CD4-positive, alpha-beta T cell (primary cell): ENCODE measurements around the gene SSBP4. TPM values are rescaled to one million over a fixed set of nuclear protein-coding genes. Genes with fewer than 3 reads are reported as not detected.

Experiments used
- ATAC-seq: fragments of 200-7000 bp; cut with Tn5 transposase; one replicate; pipeline ENCODE4 v1.10.0; 2022; ENCODE audit warnings: mild to moderate bottlenecking; ENCODE audit not compliant: poor library complexity
- CTCF ChIA-PET: fragments of 350-600 bp; sonication (Branson Sonifier 250); formaldehyde crosslinking; loops from one replicate; lab custom pipeline; 2021; ENCODE audit warnings: antibody characterized with exemption, inconsistent platforms; lab: Charles Lee
- POLR2A ChIA-PET: fragments of 350-600 bp; sonication (Branson Sonifier 250); formaldehyde crosslinking; loops from one replicate; lab custom pipeline; 2021; ENCODE audit warnings: antibody characterized with exemption, inconsistent platforms; lab: Charles Lee
- DNase-seq, 14 experiments: peaks; one replicate each; pipeline ENCODE4 v3.0.0-alpha.2; 2013 to 2020; ENCODE audit warnings: mixed read lengths in 2 of 14
- H3K27ac ChIP-seq, 2 donors: one replicate each; pipeline versions ENCODE4 v1.5.1 to v1.7.0; 2013; ENCODE audit warnings: low read length in 2 of 2, low read depth in 1 of 2, mild to moderate bottlenecking in 1 of 2
- H3K27me3 ChIP-seq, 2 experiments: 1 replicate in 1 of 2; 2 replicates in 1 of 2; pipeline versions ENCODE4 v1.6.1 to v1.7.0; 2013; ENCODE audit warnings: low read length in 2 of 2, control low read depth in 1 of 2, mild to moderate bottlenecking in 1 of 2, moderate library complexity in 1 of 2; ENCODE audit not compliant: insufficient read depth in 2 of 2, control insufficient read depth in 1 of 2
- H3K36me3 ChIP-seq: one replicate; pipeline ENCODE4 v1.6.1; 2013; ENCODE audit warnings: low read length, control low read depth; ENCODE audit not compliant: insufficient read depth
- H3K4me1 ChIP-seq: one replicate; pipeline ENCODE4 v1.6.1; 2013; ENCODE audit warnings: low read length, control low read depth; ENCODE audit not compliant: insufficient read depth
- H3K4me3 ChIP-seq: one replicate; pipeline ENCODE4 v1.5.1; 2013; ENCODE audit warnings: mild to moderate bottlenecking, low read length, moderate library complexity
- H3K9me3 ChIP-seq, 2 experiments: 1 replicate in 1 of 2; 2 replicates in 1 of 2; pipeline versions ENCODE4 v1.6.1 to v1.7.0; 2013; ENCODE audit warnings: low read length in 2 of 2, mild to moderate bottlenecking in 2 of 2, control low read depth in 1 of 2, moderate library complexity in 1 of 2; ENCODE audit not compliant: control insufficient read depth in 1 of 2, insufficient read depth in 1 of 2
- H3K27ac Mint-ChIP-seq: one replicate; pipeline ENCODE4 v1.8.0; 2020; ENCODE audit warnings: mixed read lengths
- H3K27me3 Mint-ChIP-seq: one replicate; pipeline ENCODE4 v1.8.0; 2021; ENCODE audit warnings: mixed read lengths
- H3K36me3 Mint-ChIP-seq: one replicate; pipeline ENCODE4 v1.8.0; 2021; ENCODE audit warnings: low read depth, mixed read lengths
- H3K4me1 Mint-ChIP-seq: one replicate; pipeline ENCODE4 v1.8.0; 2021; ENCODE audit warnings: low read depth, mixed read lengths
- H3K4me3 Mint-ChIP-seq: one replicate; pipeline ENCODE4 v1.8.0; 2020; ENCODE audit warnings: mild to moderate bottlenecking, mixed read lengths
- H3K9me3 Mint-ChIP-seq: one replicate; pipeline ENCODE4 v1.8.0; 2020; ENCODE audit warnings: mixed read lengths
- intact Hi-C, 2 experiments: fragments of 100-400 bp; cut with DNase I in 1 of 2; cut with micrococcal nuclease in 1 of 2; formaldehyde crosslinking; loops; one replicate each; pipeline versions ENCODE4 v1.15.1 to v1.9.0; 2023 to 2025; cut with DNase I, micrococcal nuclease
- total RNA-seq, 174 experiments: library from RNA in 2 of 174; stranded (reverse) in 2 of 174; gene quantifications; one replicate each; pipeline ENCODE4 v1.2.3 and lab custom pipeline; 2021 to 2026
- TF ChIP-seq, protein P1 (sequence below): fragments of 200-600 bp; IDR thresholded peaks from one replicate; pipeline ENCODE4 v1.8.0; 2022; ENCODE audit warnings: antibody characterized with exemption, mild to moderate bottlenecking

Gene SSBP4
- total RNA-seq, 2 experiments from 2014 or later, result 44.0 to 50.9 TPM

DNA sequence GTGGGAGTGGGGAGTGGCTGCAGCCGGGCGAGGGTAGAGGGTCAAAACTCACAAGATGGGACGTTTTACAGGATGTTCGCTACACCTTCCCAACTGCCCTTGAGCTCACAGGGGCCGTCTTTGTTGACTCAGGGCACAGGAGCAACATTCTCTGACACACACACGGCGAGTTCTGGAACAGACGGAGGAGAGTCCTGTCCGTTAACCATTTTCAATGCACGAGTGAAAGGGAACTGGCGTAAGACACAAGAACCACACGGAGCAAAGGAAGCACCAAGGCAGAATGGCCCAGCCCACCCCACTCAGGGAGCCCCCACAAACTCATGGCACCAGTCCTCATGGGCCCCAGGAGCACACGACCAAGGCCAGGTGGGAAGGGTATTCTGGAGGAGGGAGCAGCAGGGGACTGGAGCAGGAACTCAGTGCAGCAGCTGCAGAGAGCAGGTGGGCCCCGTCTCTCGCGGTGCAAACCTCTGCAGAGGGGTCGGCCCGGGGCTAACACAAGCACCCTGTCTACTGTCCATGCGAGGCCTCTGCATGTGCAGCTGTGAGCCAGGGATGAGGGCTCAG lies 56.6 kb downstream of the SSBP4 start:
- CTCF ChIA-PET, result interaction anchor here (1.1 to 2.4 kb wide), 3 partner anchors 14 to 44 kb away, joined by 5 to 6 read pairs (median 5); no protein-coding TSS in a partner anchor
- peaks cover 58% of the 10 kb centered on the region for H3K4me1 Mint-ChIP-seq
- no peak overlapping the region for H3K4me3 ChIP-seq
- intact Hi-C loops, result no loop called here
- peaks cover 80% of the 10 kb centered on the region for H3K4me1 ChIP-seq
- no peak for DNase-seq
- POLR2A ChIA-PET, result interaction anchor here (1.0 kb wide), 1 partner anchor 22 kb away, joined by 3 read pairs; no protein-coding TSS in a partner anchor
- H3K27ac Mint-ChIP-seq, result peak overlapping the region; percentile 83
- H3K9me3 ChIP-seq, result no peaks in the 10 kb centered on the region
- peaks cover 14% of the 10 kb centered on the region for H3K36me3 Mint-ChIP-seq
- no peak overlapping the region for H3K4me3 Mint-ChIP-seq
- peak overlapping the region in 1 of 2 donors; percentile 54 for H3K27ac ChIP-seq
- TF ChIP-seq, protein P1, sequence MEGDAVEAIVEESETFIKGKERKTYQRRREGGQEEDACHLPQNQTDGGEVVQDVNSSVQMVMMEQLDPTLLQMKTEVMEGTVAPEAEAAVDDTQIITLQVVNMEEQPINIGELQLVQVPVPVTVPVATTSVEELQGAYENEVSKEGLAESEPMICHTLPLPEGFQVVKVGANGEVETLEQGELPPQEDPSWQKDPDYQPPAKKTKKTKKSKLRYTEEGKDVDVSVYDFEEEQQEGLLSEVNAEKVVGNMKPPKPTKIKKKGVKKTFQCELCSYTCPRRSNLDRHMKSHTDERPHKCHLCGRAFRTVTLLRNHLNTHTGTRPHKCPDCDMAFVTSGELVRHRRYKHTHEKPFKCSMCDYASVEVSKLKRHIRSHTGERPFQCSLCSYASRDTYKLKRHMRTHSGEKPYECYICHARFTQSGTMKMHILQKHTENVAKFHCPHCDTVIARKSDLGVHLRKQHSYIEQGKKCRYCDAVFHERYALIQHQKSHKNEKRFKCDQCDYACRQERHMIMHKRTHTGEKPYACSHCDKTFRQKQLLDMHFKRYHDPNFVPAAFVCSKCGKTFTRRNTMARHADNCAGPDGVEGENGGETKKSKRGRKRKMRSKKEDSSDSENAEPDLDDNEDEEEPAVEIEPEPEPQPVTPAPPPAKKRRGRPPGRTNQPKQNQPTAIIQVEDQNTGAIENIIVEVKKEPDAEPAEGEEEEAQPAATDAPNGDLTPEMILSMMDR, result no peak
- no peak for ATAC-seq
- H3K27me3 Mint-ChIP-seq, result no peaks in the 10 kb centered on the region
- no peaks in the 10 kb centered on the region for H3K27me3 ChIP-seq
- H3K36me3 ChIP-seq, result peaks cover 25% of the 10 kb centered on the region
- no peaks in the 10 kb centered on the region for H3K9me3 Mint-ChIP-seq

- POLR2A ChIA-PET, result no interaction called here
- TF ChIP-seq, protein P1, result no peak
- ATAC-seq (no peak), DNase-seq (no peak)
- CTCF ChIA-PET, result interaction anchor here (1.3 to 2.4 kb wide), 2 partner anchors 15 to 20 kb away, joined by 3 to 6 read pairs; no protein-coding TSS in a partner anchor
- peaks cover 65% of the 10 kb centered on the region for H3K4me1 Mint-ChIP-seq
- Histone ChIP-seq H3K4me3 (no peak overlapping the region), H3K9me3 (no peaks in the 10 kb centered on the region), H3K27me3 (no peaks in the 10 kb centered on the region), H3K4me1 (peaks cover 88% of the 10 kb centered on the region), H3K36me3 (peaks cover 22% of the 10 kb centered on the region), H3K27ac (no peak overlapping the region)
- intact Hi-C loops, result no loop called here
- peak overlapping the region; percentile 70 for H3K27ac Mint-ChIP-seq
- H3K9me3 Mint-ChIP-seq, result no peaks in the 10 kb centered on the region
- H3K4me3 Mint-ChIP-seq, result no peak overlapping the region
- H3K36me3 Mint-ChIP-seq, result peaks cover 8% of the 10 kb centered on the region
- H3K27me3 Mint-ChIP-seq, result no peaks in the 10 kb centered on the region
Observed at GRCh38 chr19:18476507-18477041, 57.4 kb downstream of the SSBP4 start.

DNA sequence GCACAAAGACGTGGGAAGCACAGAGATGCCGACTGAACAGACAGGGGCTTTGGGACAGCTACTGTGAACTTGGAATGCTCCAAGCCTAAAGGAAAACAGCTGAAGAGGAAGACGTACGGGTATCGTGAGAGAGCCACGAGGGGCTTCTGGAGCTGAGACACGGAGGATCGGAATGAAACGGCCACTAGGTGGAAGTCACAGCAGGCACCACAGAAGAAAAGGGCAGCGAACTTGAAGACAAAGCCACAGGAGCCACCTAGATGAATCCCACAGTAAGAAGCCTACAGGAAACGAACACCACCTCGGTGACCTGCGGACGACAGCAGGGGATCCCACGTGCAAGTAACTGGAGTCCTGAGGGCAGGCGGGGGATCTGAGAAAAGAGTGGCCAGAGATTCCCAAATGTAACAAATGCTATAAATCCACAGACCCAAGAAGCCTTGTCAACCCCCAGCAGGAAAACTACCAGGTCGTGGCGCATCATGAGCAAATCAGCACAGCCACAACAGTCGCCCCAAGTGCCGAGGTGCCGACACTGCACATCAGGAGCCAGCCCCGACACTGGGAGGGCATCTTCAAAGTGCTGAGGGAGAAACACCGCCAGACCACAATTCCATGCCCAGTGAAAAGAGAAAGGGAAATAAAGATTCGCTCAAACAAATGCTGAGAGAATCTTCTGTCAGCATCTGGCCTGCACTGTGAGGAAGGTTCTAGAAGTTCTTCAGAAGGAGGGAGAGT lies 58.0 kb downstream of the SSBP4 start:
- POLR2A ChIA-PET, result no interaction called here
- Mint-ChIP-seq H3K27me3 (no peaks in the 10 kb centered on the region), H3K9me3 (no peaks in the 10 kb centered on the region), H3K4me1 (peaks cover 66% of the 10 kb centered on the region), H3K27ac (peak overlapping the region; percentile 70), H3K36me3 (peaks cover 1% of the 10 kb centered on the region), H3K4me3 (peak overlapping the region; percentile 57)
- H3K27ac ChIP-seq, result peak overlapping the region in 1 of 2 donors; percentile 41
- CTCF ChIA-PET, result interaction anchor here (1.3 kb wide), 1 partner anchor 19 kb away, joined by 3 read pairs; no protein-coding TSS in a partner anchor
- no peaks in the 10 kb centered on the region for H3K27me3 ChIP-seq
- H3K4me3 ChIP-seq, result no peak overlapping the region
- TF ChIP-seq, protein P1, result no peak
- DNase-seq, result peak in 4 of 14 experiments; percentile 14 to 68 (median 44)
- ATAC-seq, result no peak
- H3K9me3 ChIP-seq, result no peaks in the 10 kb centered on the region
- intact Hi-C loops, result no loop called here
- H3K36me3 ChIP-seq, result peaks cover 20% of the 10 kb centered on the region
- peaks cover 88% of the 10 kb centered on the region for H3K4me1 ChIP-seq
